OCI-LY7 (cell line): Measurements from ENCODE around the gene OR5H1.

Experiments used
- CTCF ChIP-seq: fragments of 200-600 bp; sonication (generic); conservative IDR thresholded peaks from 2 replicates; pipeline ENCODE4 v1.5.1; 2014; ENCODE audit warnings: mild to moderate bottlenecking, antibody characterized with exemption, low read length, moderate library complexity, mixed read lengths
- EZH2phosphoT487 ChIP-seq: fragments of 200-600 bp; sonication (generic); IDR thresholded peaks from 2 replicates; pipeline ENCODE4 v1.6.1; 2018; ENCODE audit warnings: low read depth, borderline replicate concordance, mild to moderate bottlenecking, mixed run types, antibody characterized with exemption, low read length, moderate library complexity, mixed read lengths

DNA sequence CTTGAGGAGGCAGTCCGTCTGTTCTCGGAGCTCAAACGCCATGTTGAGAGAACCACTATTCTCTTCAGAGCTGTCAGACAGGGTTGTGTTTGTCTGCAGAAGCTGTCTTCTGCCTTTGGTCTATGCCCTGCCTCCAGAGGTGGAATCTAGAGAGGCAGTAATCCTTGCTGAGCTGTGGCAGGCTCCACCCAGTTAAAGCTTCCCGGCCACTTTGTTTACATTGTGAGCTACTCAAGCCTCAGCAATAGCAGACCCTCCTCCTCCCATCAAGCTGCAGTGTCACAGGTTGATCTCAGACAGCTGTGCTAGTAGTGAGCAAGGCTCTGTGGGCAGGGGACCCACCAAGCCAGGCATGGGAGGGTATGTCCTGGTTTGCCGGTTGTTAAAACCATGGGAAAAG, 34.6 kb upstream of the OR5H1 start:
- TF ChIP-seq CTCF (no peak), EZH2phosphoT487 (no peak)
